H7 (cell line): Measurements from ENCODE around the gene LUC7L. TPM values are rescaled to one million over a fixed set of nuclear protein-coding genes. Genes with fewer than 3 reads are reported as not detected.
A peak's percentile ranks its signal among the peaks of the same experiment; 100 is the strongest.
"Not testable (repeated sequence)": the region's sequence is repeated elsewhere in the genome, so short reads cannot be mapped to it uniquely, and the experiment has no call there.

ENCODE experiments used
- DNase-seq: peaks from one replicate; pipeline ENCODE4 v3.0.0; 2012
- H3K27me3 ChIP-seq: 2 replicates; pipeline ENCODE4 v1.6.0; 2011; ENCODE audit warnings: mild to moderate bottlenecking, low read length; ENCODE audit not compliant: control insufficient read depth, insufficient read depth
- H3K36me3 ChIP-seq: replicated peaks from 2 replicates; pipeline ENCODE4 v1.5.1; 2011; ENCODE audit warnings: low read length; ENCODE audit not compliant: control insufficient read depth, insufficient read depth
- H3K4me3 ChIP-seq: 2 replicates; pipeline ENCODE4 v1.5.1; 2011; ENCODE audit warnings: low read depth, mild to moderate bottlenecking, control low read depth, low read length, moderate library complexity; ENCODE audit not compliant: insufficient read depth
- total RNA-seq: library from RNA; depleted of rRNA; stranded (reverse); fragments of >200 nt; shearing (Covaris generic); gene quantifications from 2 replicates; pipeline ENCODE4 v1.2.3, GENCODE V29; 2014

LUC7L gene
- total RNA-seq, 1 experiment from 2014 or later = 56.6 TPM

- Histone ChIP-seq H3K36me3 (peaks cover 4% of the 10 kb centered on the region), H3K4me3 (no peak overlapping the region), H3K27me3 (peaks cover 31% of the 10 kb centered on the region)
- no peak for DNase-seq
These were observed 46.2 kb downstream of the LUC7L start for GRCh38 chr16:183005-183404.

GRCh38 chr16:181565-182021 is 47.7 kb downstream of the LUC7L start:
- no peaks in the 10 kb centered on the region; the same call in 1 of the 2 replicates for H3K36me3 ChIP-seq
- peaks cover 43% of the 10 kb centered on the region for H3K27me3 ChIP-seq
- DNase-seq = peak; percentile 74
- H3K4me3 ChIP-seq = no peak overlapping the region

GRCh38 chr16:180681-181564 is 48.3 kb downstream of the LUC7L start:
- Histone ChIP-seq H3K36me3 (no peaks in the 10 kb centered on the region; the same call in 1 of the 2 replicates), H3K27me3 (peaks cover 46% of the 10 kb centered on the region), H3K4me3 (peak overlapping the region; percentile 39)
- peak; percentile 99 for DNase-seq

GRCh38 chr16:180101-180675 is 49.1 kb downstream of the LUC7L start, which contains the start of gene HBQ1:
HBQ1 (plus strand) TSS chr16:180459; CDS start chr16:180487, 28 bp downstream.
- peak; percentile 95 for DNase-seq
- peaks cover 54% of the 10 kb centered on the region for H3K27me3 ChIP-seq
- H3K36me3 ChIP-seq = no peaks in the 10 kb centered on the region; the same call in 1 of the 2 replicates
- peak within 1 kb of the TSS; percentile 39 for H3K4me3 ChIP-seq

GRCh38 chr16:179211-180092 is 49.8 kb downstream of the LUC7L start:
- peak; percentile 15 for DNase-seq
- no peak overlapping the region for H3K4me3 ChIP-seq
- no peaks in the 10 kb centered on the region for H3K36me3 ChIP-seq
- H3K27me3 ChIP-seq = peaks cover 61% of the 10 kb centered on the region

- H3K27me3 ChIP-seq = peaks cover 66% of the 10 kb centered on the region
- no peak for DNase-seq
- H3K4me3 ChIP-seq = no peak overlapping the region
- H3K36me3 ChIP-seq = no peaks in the 10 kb centered on the region
These were observed 50.6 kb downstream of the LUC7L start for GRCh38 chr16:178668-179015.

- peak; percentile 44 for DNase-seq
- H3K36me3 ChIP-seq = no peaks in the 10 kb centered on the region
- H3K27me3 ChIP-seq = peaks cover 71% of the 10 kb centered on the region
- H3K4me3 ChIP-seq = no peak overlapping the region
These were observed 51.1 kb downstream of the LUC7L start for GRCh38 chr16:177981-178667.

- Histone ChIP-seq H3K4me3 (no peak overlapping the region), H3K27me3 (peaks cover 72% of the 10 kb centered on the region), H3K36me3 (no peaks in the 10 kb centered on the region)
- peak; percentile 71 for DNase-seq
These were observed 51.8 kb downstream of the LUC7L start for GRCh38 chr16:177394-177822.

GRCh38 chr16:176477-177382 is 52.5 kb downstream of the LUC7L start, which contains the start of gene HBA1:
HBA1 (plus strand) TSS chr16:176680; CDS start chr16:176717, 37 bp downstream.
- not testable (repeated sequence) for H3K4me3 ChIP-seq, H3K36me3 ChIP-seq, DNase-seq
- H3K27me3 ChIP-seq = peaks cover 76% of the 10 kb centered on the region

- H3K27me3 ChIP-seq = peaks cover 80% of the 10 kb centered on the region
- H3K4me3 ChIP-seq, H3K36me3 ChIP-seq, DNase-seq: not testable (repeated sequence)
These were observed 53.2 kb downstream of the LUC7L start for GRCh38 chr16:176006-176405.

GRCh38 chr16:175011-175949 is 54.0 kb downstream of the LUC7L start:
- Histone ChIP-seq H3K27me3 (peaks cover 77% of the 10 kb centered on the region), H3K36me3 (no peaks in the 10 kb centered on the region), H3K4me3 (no peak overlapping the region)
- peak; percentile 52 for DNase-seq
